Mesendoderm (in vitro differentiated cells): Measurements from ENCODE around the gene SLC2A13.

Experiments
- DNase-seq: peaks from one replicate; pipeline ENCODE4 v3.0.0; 2013
- H2AK5ac ChIP-seq: 2 replicates; pipeline ENCODE4 v1.6.1; 2013; ENCODE audit warnings: low read length, inconsistent platforms
- H2BK120ac ChIP-seq: 2 replicates; pipeline ENCODE4 v1.6.1; 2013; ENCODE audit warnings: low read depth, mild to moderate bottlenecking, low read length, moderate library complexity, mixed read lengths
- H2BK15ac ChIP-seq: replicated peaks from 2 replicates; pipeline ENCODE4 v1.6.1; 2013; ENCODE audit warnings: low read depth, mild to moderate bottlenecking, moderate library complexity
- H2BK5ac ChIP-seq: 2 replicates; pipeline ENCODE4 v1.6.1; 2013; ENCODE audit warnings: low read length, inconsistent platforms
- H3K18ac ChIP-seq: 2 replicates; pipeline ENCODE4 v1.6.1; 2013; ENCODE audit warnings: mild to moderate bottlenecking, low read length, mixed read lengths
- H3K23ac ChIP-seq: one replicate; pipeline ENCODE4 v1.6.1; 2013; ENCODE audit warnings: low read length
- H3K27ac ChIP-seq: 2 replicates; pipeline ENCODE4 v1.5.1; 2013; ENCODE audit warnings: low read depth, mild to moderate bottlenecking, inconsistent platforms, low read length, moderate library complexity
- H3K27me3 ChIP-seq: 2 replicates; pipeline ENCODE4 v1.6.1; 2013; ENCODE audit warnings: low read length, control low read depth, mild to moderate bottlenecking, inconsistent platforms; ENCODE audit not compliant: insufficient read depth, poor library complexity
- H3K36me3 ChIP-seq: 2 replicates; pipeline ENCODE4 v1.6.1; 2013; ENCODE audit warnings: low read length, inconsistent platforms; ENCODE audit not compliant: control insufficient read depth, insufficient read depth
- H3K4ac ChIP-seq: one replicate; pipeline ENCODE4 v1.6.1; 2013; ENCODE audit warnings: low read depth, mild to moderate bottlenecking, low read length, moderate library complexity
- H3K4me1 ChIP-seq: 2 replicates; pipeline ENCODE4 v1.6.1; 2013; ENCODE audit warnings: low read depth, low read length, inconsistent platforms; ENCODE audit not compliant: control insufficient read depth
- H3K4me2 ChIP-seq: 2 replicates; pipeline ENCODE4 v1.6.1; 2013; ENCODE audit warnings: low read length
- H3K4me3 ChIP-seq: 2 replicates; pipeline ENCODE4 v1.5.1; 2013; ENCODE audit warnings: mild to moderate bottlenecking, low read length
- H3K56ac ChIP-seq: one replicate; pipeline ENCODE4 v1.6.1; 2013; ENCODE audit warnings: low read length
- H3K79me1 ChIP-seq: 2 replicates; pipeline ENCODE4 v1.6.1; 2013; ENCODE audit warnings: low read length, inconsistent platforms
- H3K79me2 ChIP-seq: 2 replicates; pipeline ENCODE4 v1.6.1; 2013; ENCODE audit warnings: mild to moderate bottlenecking, low read length; ENCODE audit not compliant: control insufficient read depth, insufficient read depth
- H3K9ac ChIP-seq: 2 replicates; pipeline ENCODE4 v1.6.1; 2013; ENCODE audit warnings: low read length, inconsistent platforms
- H4K5ac ChIP-seq: one replicate; pipeline ENCODE4 v1.6.1; 2013; ENCODE audit warnings: low read length
- H4K8ac ChIP-seq: one replicate; pipeline ENCODE4 v1.6.1; 2013; ENCODE audit warnings: low read depth, mild to moderate bottlenecking, control low read depth, low read length, moderate library complexity
- WGBS: extraction: QIAGEN DNeasy Blood & Tissue Kit; methylation state at CpG from one replicate; pipeline ENCODE4 v1.1.7; 2013; ENCODE audit warnings: low lambda C conversion rate, missing lambda C conversion rate; ENCODE audit not compliant: insufficient coverage; ENCODE audit errors: extremely low coverage; 5-methylcytosine and 5-hydroxymethylcytosine counted together

The SLC2A13 gene

DNA sequence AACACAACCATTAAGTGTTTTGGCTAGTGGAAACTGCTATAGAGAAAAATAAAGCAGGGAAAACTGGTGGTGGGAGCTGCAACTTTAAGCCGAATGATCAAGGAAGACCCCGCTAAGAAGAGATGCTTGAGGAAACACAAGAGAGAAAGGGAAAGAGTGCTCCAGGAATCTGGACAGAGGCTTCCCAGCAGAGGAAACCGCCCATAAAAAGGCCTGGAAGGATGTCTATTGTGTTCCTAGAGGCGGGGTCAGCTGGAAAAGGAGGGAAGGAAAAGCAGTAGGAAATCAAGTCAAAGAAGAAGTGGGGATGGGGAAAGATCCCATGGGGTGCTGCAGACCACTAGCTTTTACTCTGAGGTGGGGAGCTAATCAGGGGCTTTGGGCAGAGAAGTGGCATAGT, 12.4 kb downstream of the SLC2A13 start:
- H3K4me3 ChIP-seq: no peak overlapping the region
- H3K9ac ChIP-seq: no peak overlapping the region
- no peaks in the 10 kb centered on the region for H3K4me1 ChIP-seq
- H3K56ac ChIP-seq: no peak overlapping the region
- H3K18ac ChIP-seq: no peak overlapping the region
- H3K27me3 ChIP-seq: no peaks in the 10 kb centered on the region
- no peak overlapping the region for H3K4me2 ChIP-seq
- no peak overlapping the region for H4K8ac ChIP-seq
- H3K36me3 ChIP-seq: no peaks in the 10 kb centered on the region
- no peak overlapping the region for H2AK5ac ChIP-seq
- H2BK120ac ChIP-seq: no peak overlapping the region
- no peak for DNase-seq
- no peak overlapping the region for H2BK15ac ChIP-seq
- H3K23ac ChIP-seq: no peak overlapping the region
- no peak overlapping the region for H3K27ac ChIP-seq
- H4K5ac ChIP-seq: no peak overlapping the region
- no peak overlapping the region for H2BK5ac ChIP-seq
- H3K79me2 ChIP-seq: no peaks in the 10 kb centered on the region
- H3K79me1 ChIP-seq: no peaks in the 10 kb centered on the region
- H3K4ac ChIP-seq: no peak overlapping the region
- WGBS: no CpG with 5 or more reads among the region's 4 CpGs

- H2AK5ac ChIP-seq: no peak overlapping the region
- no CpG with 5 or more reads among the region's 4 CpGs for WGBS
- H4K8ac ChIP-seq: no peak overlapping the region
- no peak overlapping the region for H3K23ac ChIP-seq
- H3K4me2 ChIP-seq: no peak overlapping the region
- H3K27ac ChIP-seq: no peak overlapping the region
- H3K9ac ChIP-seq: no peak overlapping the region
- H3K79me1 ChIP-seq: peaks cover 2% of the 10 kb centered on the region
- DNase-seq: no peak
- no peaks in the 10 kb centered on the region for H3K4me1 ChIP-seq
- H3K79me2 ChIP-seq: no peaks in the 10 kb centered on the region
- H3K27me3 ChIP-seq: no peaks in the 10 kb centered on the region
- no peak overlapping the region for H2BK120ac ChIP-seq
- H2BK15ac ChIP-seq: no peak overlapping the region
- H4K5ac ChIP-seq: no peak overlapping the region
- no peak overlapping the region for H3K56ac ChIP-seq
- H3K4ac ChIP-seq: no peak overlapping the region
- no peak overlapping the region for H3K18ac ChIP-seq
- no peak overlapping the region for H3K4me3 ChIP-seq
- no peaks in the 10 kb centered on the region for H3K36me3 ChIP-seq
- no peak overlapping the region for H2BK5ac ChIP-seq
These were observed 19.4 kb downstream of the SLC2A13 start for GRCh38 chr12:40086471-40086870.

DNA sequence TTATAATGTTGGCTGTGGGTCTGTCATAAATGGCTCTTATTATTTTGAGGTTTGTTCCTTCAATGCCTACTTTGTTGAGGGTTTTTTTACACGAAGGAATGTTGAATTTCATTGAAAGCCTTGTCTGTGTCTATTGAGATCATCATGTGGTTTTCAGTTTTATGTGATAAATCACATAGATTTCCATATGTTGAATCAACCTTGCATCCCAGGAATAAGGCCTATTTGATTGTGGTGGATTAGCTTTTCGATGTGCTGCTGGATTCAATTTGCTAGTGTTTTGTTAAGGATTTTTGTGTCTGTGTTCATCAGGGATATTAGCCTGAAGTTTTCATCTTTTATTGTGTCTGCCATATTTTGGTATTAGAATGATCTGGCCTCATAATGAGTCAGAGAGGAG, 27.6 kb downstream of the SLC2A13 start:
- Histone ChIP-seq H3K79me2 (no peaks in the 10 kb centered on the region), H3K27ac (no peak overlapping the region), H3K36me3 (no peaks in the 10 kb centered on the region), H3K18ac (no peak overlapping the region), H2BK15ac (no peak overlapping the region), H4K8ac (no peak overlapping the region), H3K9ac (no peak overlapping the region), H3K23ac (no peak overlapping the region), H3K4me1 (no peaks in the 10 kb centered on the region), H4K5ac (no peak overlapping the region), H3K79me1 (no peaks in the 10 kb centered on the region), H2BK120ac (no peak overlapping the region), H3K27me3 (no peaks in the 10 kb centered on the region), H3K4me2 (no peak overlapping the region), H2BK5ac (no peak overlapping the region), H2AK5ac (no peak overlapping the region), H3K56ac (no peak overlapping the region), H3K4ac (no peak overlapping the region), H3K4me3 (no peak overlapping the region)
- no CpG with 5 or more reads among the region's 2 CpGs for WGBS
- no peak for DNase-seq

DNA sequence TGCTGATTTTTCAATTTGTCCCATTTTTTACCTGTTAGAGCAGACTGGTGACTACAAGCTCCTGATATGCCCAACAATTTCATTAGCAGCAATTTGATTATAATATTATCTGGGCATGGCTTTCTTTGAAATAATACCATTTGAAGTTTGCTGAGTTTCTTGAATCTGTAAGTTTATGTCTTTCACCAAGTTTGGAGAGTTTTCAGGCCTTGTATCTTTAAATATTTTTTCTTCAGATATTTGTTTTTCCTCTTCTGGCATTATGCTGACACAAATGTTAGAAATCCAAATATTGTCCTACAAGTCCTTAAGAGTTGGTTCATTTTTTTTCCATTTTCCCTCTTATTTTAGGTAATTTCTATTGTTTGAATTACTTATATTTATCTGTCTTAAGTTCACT, 30.4 kb downstream of the SLC2A13 start:
- H3K79me1 ChIP-seq: no peaks in the 10 kb centered on the region
- no peak overlapping the region for H3K18ac ChIP-seq
- no peak overlapping the region for H3K23ac ChIP-seq
- no peak overlapping the region for H2BK120ac ChIP-seq
- H3K4me1 ChIP-seq: no peaks in the 10 kb centered on the region
- H3K27me3 ChIP-seq: no peaks in the 10 kb centered on the region
- H3K36me3 ChIP-seq: no peaks in the 10 kb centered on the region
- H4K5ac ChIP-seq: no peak overlapping the region
- no peak overlapping the region for H3K56ac ChIP-seq
- DNase-seq: no peak
- H3K27ac ChIP-seq: no peak overlapping the region
- no peak overlapping the region for H3K4me3 ChIP-seq
- no peak overlapping the region for H2AK5ac ChIP-seq
- H3K79me2 ChIP-seq: no peaks in the 10 kb centered on the region
- no peak overlapping the region for H3K4me2 ChIP-seq
- no peak overlapping the region for H2BK15ac ChIP-seq
- no peak overlapping the region for H4K8ac ChIP-seq
- H2BK5ac ChIP-seq: no peak overlapping the region
- H3K4ac ChIP-seq: no peak overlapping the region
- H3K9ac ChIP-seq: no peak overlapping the region

GRCh38 chr12:40068416-40068815, 37.5 kb downstream of the SLC2A13 start:
- H3K4me1 ChIP-seq: no peaks in the 10 kb centered on the region
- H3K4me3 ChIP-seq: no peak overlapping the region
- H4K5ac ChIP-seq: no peak overlapping the region
- no CpG with 5 or more reads among the region's 2 CpGs for WGBS
- no peak overlapping the region for H3K18ac ChIP-seq
- no peak for DNase-seq
- no peak overlapping the region for H3K27ac ChIP-seq
- no peak overlapping the region for H3K4me2 ChIP-seq
- H4K8ac ChIP-seq: no peak overlapping the region
- H3K9ac ChIP-seq: no peak overlapping the region
- no peak overlapping the region for H2AK5ac ChIP-seq
- H3K36me3 ChIP-seq: no peaks in the 10 kb centered on the region
- H3K79me2 ChIP-seq: no peaks in the 10 kb centered on the region
- H3K4ac ChIP-seq: no peak overlapping the region
- no peaks in the 10 kb centered on the region for H3K79me1 ChIP-seq
- no peaks in the 10 kb centered on the region for H3K27me3 ChIP-seq
- H3K23ac ChIP-seq: no peak overlapping the region
- no peak overlapping the region for H2BK5ac ChIP-seq
- no peak overlapping the region for H3K56ac ChIP-seq
- H2BK120ac ChIP-seq: no peak overlapping the region
- H2BK15ac ChIP-seq: no peak overlapping the region

DNA sequence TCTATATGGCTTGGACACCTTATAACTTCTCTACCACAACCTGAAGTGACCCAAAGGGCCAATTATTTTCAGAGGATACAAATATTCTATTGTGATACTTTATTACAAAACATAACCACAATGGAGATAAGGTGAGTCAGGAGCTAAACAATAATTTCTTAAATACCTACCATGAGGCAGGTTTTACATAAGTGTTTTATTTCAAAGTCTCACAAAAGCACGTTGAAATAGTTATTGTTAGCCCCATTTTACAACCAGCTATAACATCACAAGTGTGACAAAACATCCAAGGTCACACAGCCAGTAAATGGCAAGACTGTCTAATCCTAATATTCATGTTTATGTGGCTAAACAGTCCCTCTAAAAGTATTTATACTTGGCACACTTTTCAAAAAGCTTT, 40.2 kb downstream of the SLC2A13 start:
- no peak overlapping the region for H3K9ac ChIP-seq
- no peak overlapping the region for H3K4me2 ChIP-seq
- H4K5ac ChIP-seq: no peak overlapping the region

More for the DNA sequence above, 40.2 kb downstream of the SLC2A13 start:
- Histone ChIP-seq H2AK5ac (no peak overlapping the region), H3K4ac (no peak overlapping the region), H2BK120ac (no peak overlapping the region), H3K56ac (no peak overlapping the region), H3K18ac (no peak overlapping the region), H2BK15ac (no peak overlapping the region), H3K4me1 (no peaks in the 10 kb centered on the region), H3K79me2 (no peaks in the 10 kb centered on the region), H4K8ac (no peak overlapping the region), H2BK5ac (no peak overlapping the region), H3K27me3 (no peaks in the 10 kb centered on the region), H3K23ac (no peak overlapping the region), H3K27ac (no peak overlapping the region), H3K36me3 (no peaks in the 10 kb centered on the region), H3K4me3 (no peak overlapping the region), H3K79me1 (no peaks in the 10 kb centered on the region)
- WGBS: no CpG with 5 or more reads among the region's 1 CpG
- no peak for DNase-seq
